Activated CD8-positive, alpha-beta T cell treated with anti-CD3 and anti-CD28 coated beads for 36 hours (primary cell): ENCODE results near the gene CHSY3. TPM values are rescaled to one million over a fixed set of nuclear protein-coding genes. Genes with fewer than 3 reads are reported as not detected.

ENCODE experiments used
- ATAC-seq: fragments of 200-7000 bp; cut with Tn5 transposase; one replicate; pipeline ENCODE4 v1.10.0; 2021; ENCODE audit warnings: mild to moderate bottlenecking, moderate library complexity
- CTCF ChIA-PET: fragments of 350-600 bp; sonication (Branson Sonifier 250); formaldehyde crosslinking; loops from one replicate; lab custom pipeline; 2021; ENCODE audit warnings: antibody characterized with exemption; lab: Charles Lee
- POLR2A ChIA-PET: fragments of 350-600 bp; sonication (Branson Sonifier 250); formaldehyde crosslinking; loops from one replicate; lab custom pipeline; 2021; ENCODE audit warnings: antibody characterized with exemption; lab: Charles Lee
- DNase-seq: peaks from one replicate; pipeline ENCODE4 v3.0.0-alpha.2; 2020
- H3K27ac Mint-ChIP-seq: one replicate; pipeline ENCODE4 v1.8.0; 2021; ENCODE audit warnings: mild to moderate bottlenecking, mixed read lengths
- H3K27me3 Mint-ChIP-seq: one replicate; pipeline ENCODE4 v1.8.0; 2021; ENCODE audit warnings: mixed read lengths
- H3K36me3 Mint-ChIP-seq: one replicate; pipeline ENCODE4 v1.8.0; 2021; ENCODE audit warnings: low read depth, mixed read lengths
- H3K4me1 Mint-ChIP-seq: one replicate; pipeline ENCODE4 v1.8.0; 2021; ENCODE audit warnings: low read depth, mixed read lengths
- H3K4me3 Mint-ChIP-seq: one replicate; pipeline ENCODE4 v1.8.0; 2021; ENCODE audit warnings: mild to moderate bottlenecking, moderate library complexity, mixed read lengths
- H3K9me3 Mint-ChIP-seq: one replicate; pipeline ENCODE4 v1.8.0; 2021; ENCODE audit warnings: mixed read lengths
- intact Hi-C: fragments of 100-400 bp; cut with micrococcal nuclease; formaldehyde crosslinking; loops from one replicate; pipeline ENCODE4 v1.10.0; 2022
- total RNA-seq, 2 experiments: library from RNA; stranded (reverse); gene quantifications; one replicate each; pipeline ENCODE4 v1.2.3, GENCODE V29; 2021
- TF ChIP-seq, protein P1 (sequence below): fragments of 200-600 bp; IDR thresholded peaks from one replicate; pipeline ENCODE4 v1.8.0; 2022; ENCODE audit warnings: antibody characterized with exemption, mild to moderate bottlenecking

CHSY3 gene
- total RNA-seq, 2 experiments from 2014 or later: not detected

DNA sequence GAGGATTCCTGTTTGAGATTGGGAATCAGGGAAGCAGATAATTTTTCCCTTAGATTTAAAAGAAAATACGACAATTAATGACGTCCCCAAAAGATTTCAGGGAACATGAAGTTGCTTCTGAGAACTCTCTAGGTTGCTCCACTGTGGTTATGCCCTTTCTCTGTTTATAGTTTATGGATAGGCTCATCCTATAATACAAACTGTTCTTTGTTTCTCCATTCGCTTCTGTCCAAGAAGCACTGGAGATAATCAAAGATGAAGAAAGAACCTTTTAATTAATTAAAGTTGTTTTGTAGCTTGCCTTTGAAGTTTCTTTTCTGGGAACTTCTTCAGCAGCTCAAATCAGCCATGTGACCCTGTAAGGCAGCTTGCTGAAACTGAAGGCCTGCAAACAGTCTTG, 87.5 kb downstream of the CHSY3 start:
- TF ChIP-seq, protein P1, sequence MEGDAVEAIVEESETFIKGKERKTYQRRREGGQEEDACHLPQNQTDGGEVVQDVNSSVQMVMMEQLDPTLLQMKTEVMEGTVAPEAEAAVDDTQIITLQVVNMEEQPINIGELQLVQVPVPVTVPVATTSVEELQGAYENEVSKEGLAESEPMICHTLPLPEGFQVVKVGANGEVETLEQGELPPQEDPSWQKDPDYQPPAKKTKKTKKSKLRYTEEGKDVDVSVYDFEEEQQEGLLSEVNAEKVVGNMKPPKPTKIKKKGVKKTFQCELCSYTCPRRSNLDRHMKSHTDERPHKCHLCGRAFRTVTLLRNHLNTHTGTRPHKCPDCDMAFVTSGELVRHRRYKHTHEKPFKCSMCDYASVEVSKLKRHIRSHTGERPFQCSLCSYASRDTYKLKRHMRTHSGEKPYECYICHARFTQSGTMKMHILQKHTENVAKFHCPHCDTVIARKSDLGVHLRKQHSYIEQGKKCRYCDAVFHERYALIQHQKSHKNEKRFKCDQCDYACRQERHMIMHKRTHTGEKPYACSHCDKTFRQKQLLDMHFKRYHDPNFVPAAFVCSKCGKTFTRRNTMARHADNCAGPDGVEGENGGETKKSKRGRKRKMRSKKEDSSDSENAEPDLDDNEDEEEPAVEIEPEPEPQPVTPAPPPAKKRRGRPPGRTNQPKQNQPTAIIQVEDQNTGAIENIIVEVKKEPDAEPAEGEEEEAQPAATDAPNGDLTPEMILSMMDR: no peak
- ATAC-seq (no peak), DNase-seq (no peak)
- POLR2A ChIA-PET: no interaction called here
- H3K9me3 Mint-ChIP-seq: peaks cover 1% of the 10 kb centered on the region
- CTCF ChIA-PET: interaction anchor here (1.3 kb wide), 1 partner anchor 29 kb away, joined by 4 read pairs; no protein-coding TSS in a partner anchor
- no peaks in the 10 kb centered on the region for H3K4me1 Mint-ChIP-seq
- intact Hi-C loops: no loop called here
- no peak overlapping the region for H3K4me3 Mint-ChIP-seq
- H3K36me3 Mint-ChIP-seq: no peaks in the 10 kb centered on the region
- H3K27me3 Mint-ChIP-seq: peaks cover 1% of the 10 kb centered on the region
- no peak overlapping the region for H3K27ac Mint-ChIP-seq

DNA sequence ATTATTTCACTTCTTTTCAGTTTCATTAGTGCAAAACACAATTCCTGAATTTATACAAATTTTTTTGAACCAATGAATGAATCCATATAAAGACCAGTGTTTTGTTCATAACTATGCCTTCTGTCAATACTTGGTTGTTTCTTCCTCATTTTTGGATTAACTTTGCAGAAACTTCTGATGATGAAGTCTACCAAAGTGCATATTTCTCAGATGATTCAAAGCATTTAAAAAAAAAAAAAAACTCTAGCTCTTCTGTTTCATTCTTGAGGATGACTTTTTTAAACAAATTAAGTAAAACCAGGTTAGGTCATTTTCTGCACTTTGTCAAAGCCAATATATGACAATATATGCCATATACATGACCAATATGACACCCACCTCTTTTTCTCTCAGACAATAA, 92.6 kb downstream of the CHSY3 start:
- POLR2A ChIA-PET: no interaction called here
- H3K27me3 Mint-ChIP-seq: no peaks in the 10 kb centered on the region
- CTCF ChIA-PET: no interaction called here

DNA sequence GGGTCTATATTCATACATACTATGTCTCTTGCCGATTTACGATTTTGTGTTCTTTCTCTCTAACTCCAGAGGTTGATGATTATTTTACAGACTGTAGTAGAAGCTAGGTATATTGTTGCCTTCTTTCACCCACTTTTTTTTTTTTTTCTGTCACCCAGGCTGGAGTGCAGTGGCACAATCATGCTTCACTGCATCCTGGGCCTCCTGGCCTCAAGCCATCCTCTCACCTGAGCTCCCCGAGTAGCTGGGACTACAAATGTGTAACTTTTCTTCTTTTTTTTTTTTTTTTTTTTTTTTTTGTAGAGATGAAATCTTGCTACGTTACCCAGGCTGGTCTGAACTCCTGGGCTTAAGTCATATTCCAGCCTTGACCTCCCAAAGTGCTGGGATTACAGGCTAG, 96.2 kb downstream of the CHSY3 start:
- no peak for ATAC-seq
- Mint-ChIP-seq H3K9me3 (no peaks in the 10 kb centered on the region), H3K27me3 (no peaks in the 10 kb centered on the region), H3K36me3 (no peaks in the 10 kb centered on the region), H3K4me1 (no peaks in the 10 kb centered on the region), H3K4me3 (no peak overlapping the region), H3K27ac (no peak overlapping the region)
- intact Hi-C loops: no loop called here
- no peak for DNase-seq
- TF ChIP-seq, protein P1: no peak
- POLR2A ChIA-PET: no interaction called here
- CTCF ChIA-PET: no interaction called here

More for the DNA sequence above, 92.6 kb downstream of the CHSY3 start:
- DNase-seq (no peak), ATAC-seq (no peak)
- no peak overlapping the region for H3K27ac Mint-ChIP-seq
- intact Hi-C loops: no loop called here
- TF ChIP-seq, protein P1: no peak
- H3K4me1 Mint-ChIP-seq: no peaks in the 10 kb centered on the region
- no peak overlapping the region for H3K4me3 Mint-ChIP-seq
- no peaks in the 10 kb centered on the region for H3K9me3 Mint-ChIP-seq
- no peaks in the 10 kb centered on the region for H3K36me3 Mint-ChIP-seq

DNA sequence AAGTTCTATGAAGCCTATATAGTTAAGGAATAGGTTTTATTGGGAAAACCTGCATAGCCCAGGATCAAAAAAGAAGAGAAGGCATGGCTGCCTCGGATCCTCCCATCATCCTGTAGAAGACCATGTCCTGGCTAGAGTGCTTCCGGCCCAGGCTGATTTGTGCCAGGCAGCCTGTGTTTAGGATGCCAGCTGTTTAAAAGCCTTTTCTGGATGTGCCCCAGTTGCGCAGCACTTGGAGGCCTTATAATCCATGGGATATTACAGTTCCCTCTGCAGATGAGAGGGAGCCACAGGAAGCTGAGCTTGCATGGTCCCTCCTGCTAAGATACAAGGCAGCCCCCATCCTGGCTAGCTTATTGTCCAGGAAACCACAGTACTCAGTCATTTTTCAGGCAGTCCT, 97.9 kb downstream of the CHSY3 start:
- ChIA-PET CTCF (no interaction called here), POLR2A (interaction anchor here (0.6 kb wide), 1 partner anchor 184 kb away, joined by 4 read pairs; no protein-coding TSS in a partner anchor)
- no peaks in the 10 kb centered on the region for H3K36me3 Mint-ChIP-seq
- no peaks in the 10 kb centered on the region for H3K4me1 Mint-ChIP-seq
- TF ChIP-seq, protein P1: no peak
- DNase-seq (no peak), ATAC-seq (no peak)
- intact Hi-C loops: no loop called here
- no peaks in the 10 kb centered on the region for H3K9me3 Mint-ChIP-seq
- H3K4me3 Mint-ChIP-seq: no peak overlapping the region
- no peak overlapping the region for H3K27ac Mint-ChIP-seq
- H3K27me3 Mint-ChIP-seq: no peaks in the 10 kb centered on the region

DNA sequence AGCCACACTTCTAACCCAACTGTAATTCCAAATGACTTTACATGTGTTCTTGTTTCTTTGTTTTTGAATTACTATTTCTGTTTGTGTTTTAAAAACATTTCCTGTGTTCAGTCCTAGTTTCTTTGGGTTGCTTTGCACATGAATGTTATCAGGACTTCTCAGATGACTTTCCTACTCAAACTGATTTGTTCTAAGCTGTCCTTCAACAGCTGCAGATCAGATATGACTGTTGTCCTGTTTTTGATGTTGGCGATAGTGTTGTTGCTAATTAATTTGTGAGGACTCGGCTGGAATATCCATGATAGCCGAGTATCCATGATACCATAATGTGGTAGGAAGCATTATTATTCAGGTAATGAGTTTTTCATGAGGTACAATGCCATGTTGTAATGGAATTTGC, 98.6 kb downstream of the CHSY3 start:
- intact Hi-C loops: no loop called here
- Mint-ChIP-seq H3K4me1 (no peaks in the 10 kb centered on the region), H3K27ac (no peak overlapping the region), H3K36me3 (no peaks in the 10 kb centered on the region), H3K9me3 (no peaks in the 10 kb centered on the region), H3K4me3 (no peak overlapping the region), H3K27me3 (no peaks in the 10 kb centered on the region)
- DNase-seq (no peak), ATAC-seq (no peak)
- CTCF ChIA-PET: no interaction called here
- POLR2A ChIA-PET: no interaction called here
- TF ChIP-seq, protein P1: no peak
